NCI-H2227 (cell line): ENCODE results near the gene MAMDC2.
"Not testable (repeated sequence)": the region's sequence is repeated elsewhere in the genome, so short reads cannot be mapped to it uniquely, and the experiment has no call there.

ENCODE experiments used
- DNase-seq: peaks from one replicate; lab custom pipeline; 2025; ENCODE audit not compliant: unreplicated experiment; lab: John Stamatoyannopoulos, UW

Gene MAMDC2

DNA sequence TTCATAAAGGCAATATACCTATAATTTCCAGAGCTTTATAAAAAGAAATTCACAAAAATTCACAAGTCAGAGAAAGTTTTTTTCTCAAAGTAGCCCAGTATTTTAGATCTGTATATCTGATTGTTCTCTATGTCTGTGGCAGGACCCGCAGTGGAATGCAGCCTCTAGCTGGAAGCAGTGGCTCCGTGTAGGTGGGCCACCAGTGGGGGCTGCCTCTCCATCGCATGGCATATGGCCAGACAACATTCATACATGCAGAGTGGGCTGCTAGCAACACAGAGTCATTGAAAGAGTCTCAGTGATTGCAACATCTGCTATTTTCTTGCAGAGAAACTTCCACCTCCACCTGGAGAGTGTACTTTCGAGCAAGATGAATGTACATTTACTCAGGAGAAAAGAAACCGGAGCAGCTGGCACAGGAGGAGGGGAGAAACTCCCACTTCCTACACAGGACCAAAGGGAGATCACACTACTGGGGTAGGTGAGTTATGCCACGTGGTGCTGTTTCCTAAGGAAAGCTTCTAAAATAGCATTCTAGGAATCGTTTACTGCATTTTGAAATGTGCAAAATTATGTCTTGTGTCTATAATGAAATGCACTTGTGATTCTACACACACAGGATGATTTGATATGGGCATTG, 126.6 kb downstream of the MAMDC2 start:
- DNase-seq: no peak

DNA sequence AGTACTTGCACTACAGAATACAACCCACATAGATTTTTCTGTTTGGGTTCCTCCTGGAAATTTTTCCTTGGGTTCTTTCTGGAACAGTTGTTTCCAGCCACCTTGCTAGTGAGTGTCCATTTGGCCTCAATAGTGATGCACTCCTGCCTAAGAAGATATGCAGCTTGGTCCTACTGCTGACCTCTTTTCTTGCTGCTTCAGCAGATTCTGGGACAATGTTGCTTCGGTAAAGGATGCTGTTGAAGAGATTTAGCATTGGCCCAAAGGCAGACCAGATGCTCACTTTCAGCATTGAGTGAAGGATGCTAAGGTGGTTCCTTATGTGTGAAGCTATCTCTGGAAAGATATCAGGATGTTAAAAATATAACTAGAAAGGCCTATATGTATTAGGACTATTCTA, 128.9 kb downstream of the MAMDC2 start:
- DNase-seq: no peak

DNA sequence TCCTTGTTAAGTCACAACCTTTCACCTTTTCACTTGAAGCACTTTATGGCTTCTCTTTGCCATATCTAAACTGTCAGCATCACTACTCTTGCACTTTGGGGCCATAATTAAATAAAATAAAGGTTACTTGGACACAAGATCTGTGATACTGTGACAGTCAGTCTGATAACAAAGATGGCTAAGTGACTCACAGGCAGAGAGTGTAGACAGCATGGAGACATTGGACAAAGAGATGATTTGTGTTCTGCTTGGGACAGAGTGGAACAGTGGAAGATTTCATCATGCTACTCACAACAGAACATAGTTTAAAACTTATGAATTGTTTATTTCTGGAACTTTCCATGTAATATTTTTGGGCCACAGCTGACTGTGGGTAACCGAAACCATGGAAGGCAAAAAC, 133.5 kb downstream of the MAMDC2 start:
- DNase-seq: no peak

DNA sequence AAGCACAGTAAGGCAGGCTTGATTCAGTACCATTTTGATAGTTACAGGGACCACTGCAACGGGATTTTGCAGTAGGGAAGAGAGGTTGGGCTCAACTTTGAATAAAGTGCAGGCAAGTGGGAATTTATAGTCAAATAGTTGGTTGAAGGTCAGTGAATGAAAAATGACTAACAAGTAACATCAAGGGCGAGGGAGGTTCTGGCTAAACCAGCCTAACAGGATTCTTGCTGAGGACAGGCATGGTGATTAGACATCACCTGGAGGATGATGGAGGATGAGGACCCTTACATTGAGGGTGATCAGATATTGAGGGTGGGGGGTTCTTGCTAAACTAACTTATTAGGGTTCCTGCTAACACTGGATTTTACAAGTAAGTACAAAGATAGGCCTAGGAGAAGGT, 149.1 kb downstream of the MAMDC2 start:
- DNase-seq: no peak

GRCh38 chr9:70195456-70195855, 151.8 kb downstream of the MAMDC2 start:
- no peak for DNase-seq

GRCh38 chr9:70197216-70198044, 153.8 kb downstream of the MAMDC2 start:
- no peak for DNase-seq

DNA sequence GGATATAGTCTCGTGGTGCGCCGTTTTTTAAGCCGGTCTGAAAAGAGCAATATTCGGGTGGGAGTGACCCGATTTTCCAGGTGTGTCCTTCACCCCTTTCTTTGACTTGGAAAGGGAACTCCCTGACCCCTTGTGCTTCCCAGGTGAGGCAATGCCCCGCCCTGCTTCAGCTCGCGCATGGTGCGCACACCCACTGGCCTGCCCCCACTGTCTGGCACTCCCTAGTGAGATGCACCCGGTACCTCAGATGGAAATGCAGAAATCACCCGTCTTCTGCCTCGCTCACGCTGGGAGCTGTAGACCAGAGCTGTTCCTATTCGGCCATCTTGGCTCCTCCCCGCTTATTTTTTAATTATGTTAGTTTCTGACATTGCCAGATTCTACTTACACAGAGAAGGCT, 161.1 kb downstream of the MAMDC2 start:
- DNase-seq: not testable (repeated sequence)

GRCh38 chr9:70205366-70206020, 161.8 kb downstream of the MAMDC2 start:
- DNase-seq: no peak

DNA sequence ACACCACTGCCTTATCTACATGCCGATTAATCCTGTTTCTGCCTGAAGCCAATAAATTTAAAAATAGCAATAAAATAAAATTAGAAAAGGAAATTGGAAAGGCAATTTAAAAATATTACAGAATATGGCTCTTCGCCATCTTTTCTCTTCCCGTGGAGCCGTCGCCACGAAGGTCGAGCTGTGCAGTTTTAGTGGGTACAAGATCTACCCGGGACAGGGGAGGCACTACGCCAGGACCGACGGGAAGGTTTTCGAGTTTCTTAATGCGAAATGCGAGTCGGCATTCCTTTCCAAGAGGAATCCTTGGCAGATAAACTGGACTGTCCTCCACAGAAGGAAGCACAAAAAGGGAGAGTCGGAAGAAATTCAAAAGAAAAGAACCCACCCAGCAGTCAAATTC, 173.4 kb downstream of the MAMDC2 start:
- DNase-seq: no peak

- DNase-seq: no peak
Observed at GRCh38 chr9:70218767-70219166, 175.1 kb downstream of the MAMDC2 start.

DNA sequence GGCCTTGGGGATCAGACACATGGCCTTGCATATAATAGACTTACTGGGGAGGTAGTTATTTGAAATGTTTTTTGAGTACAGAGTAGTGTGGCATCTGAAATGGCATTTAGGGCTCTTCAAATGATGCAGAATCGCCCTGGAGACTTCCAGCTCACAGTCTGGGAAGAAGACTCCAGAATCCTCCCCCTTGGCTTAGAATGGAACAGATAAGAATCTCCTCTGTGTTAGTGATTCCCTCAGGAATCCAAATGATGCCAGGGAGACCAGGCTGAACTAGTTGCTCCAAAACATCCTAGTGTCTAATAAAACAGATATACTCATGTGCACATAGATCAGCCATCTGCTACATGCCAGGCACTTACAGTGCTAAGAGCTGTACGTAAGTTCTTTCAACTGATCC, 176.6 kb downstream of the MAMDC2 start:
- no peak for DNase-seq

GRCh38 chr9:70222354-70222753, 178.7 kb downstream of the MAMDC2 start:
- DNase-seq: no peak

DNA sequence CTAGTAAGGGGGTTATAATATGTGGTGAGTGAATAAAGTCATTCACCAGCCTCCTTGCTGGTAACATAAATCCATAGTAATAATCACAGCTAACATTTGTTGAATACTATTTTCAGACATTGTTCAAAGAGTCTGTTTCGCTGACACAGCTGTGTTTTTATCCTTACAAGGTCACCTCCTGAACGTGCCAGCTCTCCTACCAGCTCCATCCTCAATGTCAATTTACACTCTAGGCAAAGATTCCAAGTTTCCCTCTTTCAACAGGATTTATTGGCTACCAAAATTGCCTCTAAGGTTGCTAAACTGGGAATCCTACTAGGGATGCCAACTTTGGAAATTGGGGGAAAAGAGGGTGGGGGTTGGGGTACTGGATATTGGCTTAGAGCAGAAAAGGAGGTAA, 184.5 kb downstream of the MAMDC2 start:
- no peak for DNase-seq

DNA sequence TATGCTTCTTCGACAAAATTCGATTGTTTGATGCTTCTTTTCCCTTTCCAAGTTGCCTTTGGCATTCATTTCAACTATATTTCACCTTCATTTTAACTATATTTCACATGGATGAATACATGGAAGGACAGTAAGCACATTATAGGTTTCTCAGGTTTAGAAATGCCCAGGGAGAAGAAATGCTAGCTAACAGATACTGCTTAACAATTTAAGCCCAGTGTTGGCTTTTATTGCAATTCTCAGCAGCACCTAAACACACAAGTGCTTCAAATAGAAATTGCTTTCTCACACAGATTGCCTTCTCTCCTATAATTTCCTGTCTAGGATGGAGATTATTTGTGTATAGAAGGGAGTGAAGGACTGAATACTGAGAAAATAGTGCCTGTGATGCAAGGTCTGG, 185.0 kb downstream of the MAMDC2 start:
- peak; percentile 38 for DNase-seq

GRCh38 chr9:70229026-70229425, 185.4 kb downstream of the MAMDC2 start:
- peak; percentile 38 for DNase-seq

- peak; percentile 49 for DNase-seq
Observed at GRCh38 chr9:70229579-70229978, 185.9 kb downstream of the MAMDC2 start.

GRCh38 chr9:70232476-70232875, 188.8 kb downstream of the MAMDC2 start:
- no peak for DNase-seq

GRCh38 chr9:70234208-70234607, 190.6 kb downstream of the MAMDC2 start:
- not testable (repeated sequence) for DNase-seq

GRCh38 chr9:70245952-70246351, 202.3 kb downstream of the MAMDC2 start:
- not testable (repeated sequence) for DNase-seq

- DNase-seq: no peak
Observed at GRCh38 chr9:70250221-70250620, 206.6 kb downstream of the MAMDC2 start.

DNA sequence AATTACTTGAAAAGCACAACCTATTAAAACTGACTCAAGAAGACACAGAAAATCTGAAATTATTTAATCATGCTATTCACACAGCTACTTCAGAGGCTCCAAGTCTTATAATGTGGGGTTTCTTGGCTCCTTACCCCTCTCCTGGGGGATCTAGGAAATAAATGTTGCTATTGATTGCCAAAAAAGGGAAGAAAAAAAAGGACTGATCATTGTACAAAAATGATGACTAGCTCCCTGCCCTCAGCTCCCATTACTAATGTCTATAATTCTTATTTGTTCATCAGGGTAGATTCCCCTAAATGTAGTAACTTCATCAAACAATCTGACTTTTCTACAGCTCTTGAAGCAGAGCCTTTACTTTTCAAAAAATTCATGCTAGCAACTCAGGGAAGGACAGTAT, 211.8 kb downstream of the MAMDC2 start:
- no peak for DNase-seq

DNA sequence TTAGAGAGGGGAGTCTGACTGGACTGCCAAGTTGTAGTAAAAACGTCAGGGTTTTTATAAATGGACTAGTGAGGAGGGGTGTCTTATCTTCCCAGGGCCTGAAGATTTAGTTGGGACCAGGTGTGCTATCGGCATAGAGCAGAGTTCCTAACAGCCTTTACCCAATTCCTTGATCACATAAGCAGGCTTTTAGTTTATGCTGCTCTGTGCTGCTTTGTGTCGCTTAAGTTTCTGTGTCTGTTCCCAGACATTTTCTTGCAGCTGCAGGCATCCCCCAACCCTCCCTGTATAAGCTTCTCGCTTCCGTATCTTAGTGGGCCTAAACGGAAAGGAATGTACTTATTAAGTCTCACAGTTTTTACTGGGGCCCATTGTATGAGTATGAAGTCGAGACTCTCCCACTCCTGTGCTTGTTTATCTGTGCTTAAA, 212.5 kb downstream of the MAMDC2 start:
- no peak for DNase-seq
